Right atrium auricular region (tissue), 2 donors: Measurements from ENCODE around the gene RPP38. TPM values are rescaled to one million over a fixed set of nuclear protein-coding genes. Genes with fewer than 3 reads are reported as not detected.

Experiments used
- DNase-seq: peaks from one replicate; pipeline ENCODE4 v3.0.0-alpha.2; 2019; ENCODE audit warnings: low spot score
- H3K27ac ChIP-seq, 2 donors: fragments of 200-600 bp; sonication (generic); 1 replicate in 1 of 2; 2 replicates in 1 of 2; pipeline ENCODE4 v1.5.1; 2016 to 2019
- H3K27me3 ChIP-seq, 2 donors: fragments of 200-600 bp; sonication (generic); one replicate each; pipeline versions ENCODE4 v1.5.1 to v1.6.0; 2017 to 2019
- H3K36me3 ChIP-seq: fragments of 200-600 bp; sonication (generic); one replicate; pipeline ENCODE4 v1.5.1; 2016
- H3K4me1 ChIP-seq, 2 donors: fragments of 200-600 bp; sonication (generic); one replicate each; pipeline versions ENCODE4 v1.5.1 to v1.6.0; 2017 to 2019
- H3K4me3 ChIP-seq, 2 donors: fragments of 200-600 bp; sonication (generic); 1 replicate in 1 of 2; 2 replicates in 1 of 2; pipeline ENCODE4 v1.5.1; 2017 to 2019; ENCODE audit warnings: mild to moderate bottlenecking in 1 of 2, moderate library complexity in 1 of 2
- H3K9me3 ChIP-seq, 2 donors: fragments of 200-600 bp; sonication (generic); one replicate each; pipeline ENCODE4 v1.5.1; 2019
- CTCF ChIP-seq, 2 donors: fragments of 200-600 bp; sonication (generic); IDR thresholded peaks; one replicate each; pipeline ENCODE4 v1.5.1; 2019; ENCODE audit warnings: antibody characterized with exemption in 2 of 2
- total RNA-seq, 2 donors: library from RNA; depleted of rRNA; stranded (reverse); fragments of >200 nt; gene quantifications; one replicate each; pipeline ENCODE4 v1.1.0, GENCODE V29; 2016

RPP38 gene
- total RNA-seq, 2 donors from 2014 or later = 11.5 to 12.3 TPM

- no peaks in the 10 kb centered on the region for H3K27me3 ChIP-seq
- no peak for TF ChIP-seq CTCF (IDR thresholded peaks at IDR 0.05)
- no peak overlapping the region for H3K27ac ChIP-seq
- no peak for DNase-seq
- H3K4me1 ChIP-seq = peaks cover 0 to 5% of the 10 kb centered on the region in 2 donors
- H3K4me3 ChIP-seq = no peak overlapping the region
- H3K36me3 ChIP-seq = peaks cover 10% of the 10 kb centered on the region
- no peaks in the 10 kb centered on the region for H3K9me3 ChIP-seq
Measured at GRCh38 chr10:15144788-15145187, 47.6 kb downstream of the RPP38 start.

- Histone ChIP-seq H3K27me3 (no peaks in the 10 kb centered on the region), H3K4me1 (peaks cover 0 to 5% of the 10 kb centered on the region in 2 donors), H3K9me3 (no peaks in the 10 kb centered on the region), H3K27ac (no peak overlapping the region), H3K4me3 (no peak overlapping the region), H3K36me3 (no peaks in the 10 kb centered on the region)
- TF ChIP-seq CTCF (IDR thresholded peaks at IDR 0.05) = no peak
- DNase-seq = no peak
Measured at GRCh38 chr10:15146366-15146765, 49.2 kb downstream of the RPP38 start.

- Histone ChIP-seq H3K27ac (no peak overlapping the region), H3K27me3 (no peaks in the 10 kb centered on the region), H3K36me3 (no peaks in the 10 kb centered on the region), H3K9me3 (no peaks in the 10 kb centered on the region), H3K4me3 (no peak overlapping the region), H3K4me1 (no peaks in the 10 kb centered on the region)
- no peak for DNase-seq
- no peak for TF ChIP-seq CTCF (IDR thresholded peaks at IDR 0.05)
Measured at GRCh38 chr10:15147594-15148392, 50.6 kb downstream of the RPP38 start.

- no peak for DNase-seq
- no peaks in the 10 kb centered on the region for H3K9me3 ChIP-seq
- no peak for TF ChIP-seq CTCF (IDR thresholded peaks at IDR 0.05)
- H3K27me3 ChIP-seq = no peaks in the 10 kb centered on the region
- no peaks in the 10 kb centered on the region for H3K4me1 ChIP-seq
- no peaks in the 10 kb centered on the region for H3K36me3 ChIP-seq
- no peak overlapping the region for H3K4me3 ChIP-seq
- no peak overlapping the region for H3K27ac ChIP-seq
Measured at GRCh38 chr10:15149042-15149771, 52.1 kb downstream of the RPP38 start.

- no peak overlapping the region for H3K4me3 ChIP-seq
- no peaks in the 10 kb centered on the region for H3K27me3 ChIP-seq
- no peak overlapping the region for H3K27ac ChIP-seq
- H3K36me3 ChIP-seq = no peaks in the 10 kb centered on the region
- TF ChIP-seq CTCF (IDR thresholded peaks at IDR 0.05) = no peak
- DNase-seq = no peak
- no peaks in the 10 kb centered on the region for H3K4me1 ChIP-seq
- no peaks in the 10 kb centered on the region for H3K9me3 ChIP-seq
Measured at GRCh38 chr10:15150563-15150962, 53.4 kb downstream of the RPP38 start.
